Measurements from ENCODE around the gene STON2. TPM values are rescaled to one million over a fixed set of nuclear protein-coding genes. Genes with fewer than 3 reads are reported as not detected.

STON2 gene
- total and polyA plus RNA-seq, 2 of the 8 experiments (the other 6 are each of a cell fraction or from before 2014, with no cell fraction given), result 8.9 to 50.0 TPM

DNA sequence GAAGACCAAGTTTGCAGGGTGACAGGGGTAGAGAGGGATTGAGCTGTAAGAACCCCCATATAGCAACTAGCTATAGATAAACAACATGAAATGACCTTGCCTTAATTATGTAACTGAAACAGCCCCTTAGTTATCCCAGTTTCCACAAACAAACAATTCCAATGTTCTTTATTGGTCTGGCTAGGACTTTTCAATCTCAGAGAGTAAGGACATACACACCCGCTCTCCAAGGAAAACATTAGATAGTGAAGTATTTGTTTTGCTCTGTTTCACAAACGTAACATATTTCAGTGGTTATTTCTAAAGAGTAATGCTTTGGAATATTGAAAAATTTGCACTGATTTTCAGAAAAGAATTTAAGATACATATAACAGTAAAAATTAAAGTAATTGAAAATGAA is 127.8 kb downstream of the STON2 start:
- Histone ChIP-seq H4K91ac (replicated peaks; ENCODE audit: insufficient read length, low read length) (no peak overlapping the region), H3K79me1 (ENCODE audit: low read depth, low read length) (no peaks in the 10 kb centered on the region), H2BK20ac (ENCODE audit: low read length) (no peak overlapping the region), H3K9me3 (ENCODE audit: insufficient read depth in 2 of 2, low read depth in 1 of 2, low read length in 1 of 2) (no peaks in the 10 kb centered on the region), H2BK15ac (ENCODE audit: low read length) (no peak overlapping the region), H3K23me2 (ENCODE audit: low read depth, low read length) (no peaks in the 10 kb centered on the region), H3K4me2 (ENCODE audit: insufficient read depth in 1 of 2, low read depth in 2 of 2, low read length in 2 of 2) (no peak overlapping the region), H2BK5ac (ENCODE audit: low read depth, low read length) (no peak overlapping the region), H3K4me3 (ENCODE audit: extremely low read depth in 1 of 4, insufficient read depth in 2 of 4, low read depth in 3 of 4, low read length in 4 of 4) (no peak overlapping the region), H3K56ac (replicated peaks; ENCODE audit: insufficient read length, low read depth, low read length) (no peak overlapping the region), H3K14ac (ENCODE audit: insufficient read length) (no peak overlapping the region), H2BK12ac (ENCODE audit: low read depth, low read length) (no peak overlapping the region), H3K27ac (ENCODE audit: low read depth, low read length) (no peak overlapping the region), H4K5ac (ENCODE audit: insufficient read length, low read depth, low read length) (no peak overlapping the region), H3K9ac (replicated peaks in 1 of 4; ENCODE audit: extremely low read depth in 1 of 4, low read depth in 3 of 4, low read length in 3 of 4) (no peak overlapping the region), H4K20me1 (replicated peaks in 1 of 2; ENCODE audit: control insufficient read depth in 1 of 2, insufficient read depth in 2 of 2, low read length in 2 of 2) (no peaks in the 10 kb centered on the region), H3K36me3 (ENCODE audit: control insufficient read depth in 2 of 4, insufficient read depth in 4 of 4, low read length in 3 of 4) (peaks cover 2 to 8% (median 5%) of the 10 kb centered on the region in 4 experiments; a peak in 5 of 8 replicates), H3K23ac (ENCODE audit: insufficient read length) (no peak overlapping the region), H4K8ac (ENCODE audit: extremely low read depth, insufficient read depth, low read length) (no peak overlapping the region), H3K79me2 (ENCODE audit: control insufficient read depth in 1 of 2, insufficient read depth in 2 of 2, low read length in 2 of 2) (no peaks in the 10 kb centered on the region), H2BK120ac (replicated peaks; ENCODE audit: low read depth, low read length) (no peak overlapping the region), H3K4me1 (replicated peaks in 1 of 4; ENCODE audit: control insufficient read depth in 3 of 4, insufficient read depth in 4 of 4, low read length in 3 of 4) (no peaks in the 10 kb centered on the region), H3K18ac (ENCODE audit: extremely low read depth, low read length) (no peak overlapping the region), H2AK5ac (ENCODE audit: low read depth, low read length) (no peak overlapping the region), H3K27me3 (replicated peaks in 1 of 4; ENCODE audit: control insufficient read depth in 3 of 4, extremely low read depth in 1 of 4, insufficient read depth in 3 of 4, low read length in 3 of 4) (no peaks in the 10 kb centered on the region), H2AFZ (ENCODE audit: low read length) (no peak overlapping the region), H3K4ac (replicated peaks; ENCODE audit: insufficient read length, low read depth, low read length) (no peak overlapping the region)
- DNase-seq (ENCODE audit: low read depth in 1 of 2, low spot score in 2 of 2) (no peak), FAIRE-seq (no peak)
- 87% methylated on average over 2 of the region's 2 CpGs; no CpG with 5 or more reads in 1 of the 2 experiments for WGBS, 2 experiments (ENCODE audit: extremely low coverage in 1 of 2, insufficient coverage in 1 of 2, insufficient read length in 1 of 2, insufficient replicate concordance in 2 of 2, low coverage in 1 of 2, low lambda C conversion rate in 2 of 2, missing lambda C conversion rate in 1 of 2)
- TF ChIP-seq MAFK (IDR thresholded peaks at IDR 0.05; ENCODE audit: low read depth, low read length), result no peak
- no peak for TF ChIP-seq CTBP2 (IDR thresholded peaks at IDR 0.05; ENCODE audit: borderline replicate concordance, insufficient read depth, insufficient read length, low read length)
- TF ChIP-seq FOSL1 (IDR thresholded peaks at IDR 0.05; ENCODE audit: insufficient read depth, low read depth, low read length), result no peak
- no peak for TF ChIP-seq ZNF274 (IDR thresholded peaks at IDR 0.05; ENCODE audit: borderline replicate concordance, extremely low read depth, low read length)
- TF ChIP-seq, protein P1, sequence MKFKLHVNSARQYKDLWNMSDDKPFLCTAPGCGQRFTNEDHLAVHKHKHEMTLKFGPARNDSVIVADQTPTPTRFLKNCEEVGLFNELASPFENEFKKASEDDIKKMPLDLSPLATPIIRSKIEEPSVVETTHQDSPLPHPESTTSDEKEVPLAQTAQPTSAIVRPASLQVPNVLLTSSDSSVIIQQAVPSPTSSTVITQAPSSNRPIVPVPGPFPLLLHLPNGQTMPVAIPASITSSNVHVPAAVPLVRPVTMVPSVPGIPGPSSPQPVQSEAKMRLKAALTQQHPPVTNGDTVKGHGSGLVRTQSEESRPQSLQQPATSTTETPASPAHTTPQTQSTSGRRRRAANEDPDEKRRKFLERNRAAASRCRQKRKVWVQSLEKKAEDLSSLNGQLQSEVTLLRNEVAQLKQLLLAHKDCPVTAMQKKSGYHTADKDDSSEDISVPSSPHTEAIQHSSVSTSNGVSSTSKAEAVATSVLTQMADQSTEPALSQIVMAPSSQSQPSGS (IDR thresholded peaks at IDR 0.05; ENCODE audit: low read length), result no peak
- no peak for TF ChIP-seq ASH2L (IDR thresholded peaks at IDR 0.05; ENCODE audit: low read length)
- TF ChIP-seq SIX5 (IDR thresholded peaks at IDR 0.05; ENCODE audit: low read depth, low read length), result no peak
- no peak for TF ChIP-seq CHD1 (IDR thresholded peaks at IDR 0.05; ENCODE audit: low read depth, low read length)
- TF ChIP-seq TEAD4 (IDR thresholded peaks at IDR 0.05; ENCODE audit: low read depth, low read length), result no peak
- no peak for TF ChIP-seq CBX5 (IDR thresholded peaks at IDR 0.05; ENCODE audit: low read depth, low read length)
- no peak for TF ChIP-seq CEBPB (IDR thresholded peaks at IDR 0.05; ENCODE audit: low read depth, low read length)
- no peak for TF ChIP-seq EZH2 (IDR thresholded peaks at IDR 0.05; ENCODE audit: low read depth, low read length, severe bottlenecking)
- no peak for TF ChIP-seq GTF2F1 (IDR thresholded peaks at IDR 0.05; ENCODE audit: borderline replicate concordance, low read depth, low read length)
- ChIA-PET CTCF (ENCODE audit: partially characterized antibody) (interaction anchor here (1.2 to 20.7 kb wide), 9 partner anchors 10 to 286 kb away, joined by 3 to 426 read pairs (median 5); no protein-coding TSS in a partner anchor), POLR2A (ENCODE audit: partially characterized antibody) (interaction anchor here (1.0 to 1.3 kb wide), 2 partner anchors 53 to 163 kb away, joined by 3 to 4 read pairs; no protein-coding TSS in a partner anchor)

Data from H1 (cell line).